Measurements from ENCODE around the gene ARHGEF2.

ARHGEF2 gene

DNA sequence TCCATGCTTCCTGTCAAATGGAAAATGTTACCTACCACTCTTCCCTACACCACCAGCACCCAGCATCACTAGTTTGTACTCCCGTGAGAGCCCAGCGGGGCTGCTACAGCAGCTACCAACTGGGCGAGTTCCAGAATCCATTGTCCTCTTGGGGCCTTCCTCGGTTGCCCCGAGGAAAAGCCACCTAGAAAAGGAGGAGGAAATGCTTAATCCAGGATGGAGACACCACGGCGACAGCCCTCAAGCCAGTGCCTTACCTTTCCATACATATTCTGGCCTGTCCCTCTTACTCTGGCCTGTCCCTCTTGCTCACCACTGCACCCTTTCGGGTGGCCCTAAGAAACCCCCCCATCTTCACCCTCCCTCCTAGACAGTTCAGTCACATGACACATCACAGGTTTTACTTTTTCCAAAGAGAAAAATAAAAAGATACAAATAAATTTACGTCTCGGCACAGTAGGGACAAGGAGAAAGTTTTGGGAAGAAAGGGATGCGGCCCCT, 67.7 kb downstream of the ARHGEF2 start:
- DNase-seq = peak; percentile 17

GRCh38 chr1:155909894-155910293, 68.5 kb downstream of the ARHGEF2 start:
- H3K4me3 ChIP-seq (ENCODE audit: low read depth, low read length) = peak overlapping the region; percentile 70
- DNase-seq = no peak
- peaks cover 35% of the 10 kb centered on the region for H3K36me3 ChIP-seq

More for the DNA sequence above, 67.7 kb downstream of the ARHGEF2 start:
- H3K9me3 ChIP-seq = no peaks in the 10 kb centered on the region
- H3K4me3 ChIP-seq (ENCODE audit: low read depth, low read length) = peak overlapping the region; percentile 70
- no peaks in the 10 kb centered on the region for H3K4me1 ChIP-seq
- no peaks in the 10 kb centered on the region for H3K27me3 ChIP-seq
- TF ChIP-seq, protein P1, sequence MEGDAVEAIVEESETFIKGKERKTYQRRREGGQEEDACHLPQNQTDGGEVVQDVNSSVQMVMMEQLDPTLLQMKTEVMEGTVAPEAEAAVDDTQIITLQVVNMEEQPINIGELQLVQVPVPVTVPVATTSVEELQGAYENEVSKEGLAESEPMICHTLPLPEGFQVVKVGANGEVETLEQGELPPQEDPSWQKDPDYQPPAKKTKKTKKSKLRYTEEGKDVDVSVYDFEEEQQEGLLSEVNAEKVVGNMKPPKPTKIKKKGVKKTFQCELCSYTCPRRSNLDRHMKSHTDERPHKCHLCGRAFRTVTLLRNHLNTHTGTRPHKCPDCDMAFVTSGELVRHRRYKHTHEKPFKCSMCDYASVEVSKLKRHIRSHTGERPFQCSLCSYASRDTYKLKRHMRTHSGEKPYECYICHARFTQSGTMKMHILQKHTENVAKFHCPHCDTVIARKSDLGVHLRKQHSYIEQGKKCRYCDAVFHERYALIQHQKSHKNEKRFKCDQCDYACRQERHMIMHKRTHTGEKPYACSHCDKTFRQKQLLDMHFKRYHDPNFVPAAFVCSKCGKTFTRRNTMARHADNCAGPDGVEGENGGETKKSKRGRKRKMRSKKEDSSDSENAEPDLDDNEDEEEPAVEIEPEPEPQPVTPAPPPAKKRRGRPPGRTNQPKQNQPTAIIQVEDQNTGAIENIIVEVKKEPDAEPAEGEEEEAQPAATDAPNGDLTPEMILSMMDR (IDR thresholded peaks at IDR 0.05; ENCODE audit: low read depth, low read length) = no peak
- peaks cover 42% of the 10 kb centered on the region for H3K36me3 ChIP-seq

DNA sequence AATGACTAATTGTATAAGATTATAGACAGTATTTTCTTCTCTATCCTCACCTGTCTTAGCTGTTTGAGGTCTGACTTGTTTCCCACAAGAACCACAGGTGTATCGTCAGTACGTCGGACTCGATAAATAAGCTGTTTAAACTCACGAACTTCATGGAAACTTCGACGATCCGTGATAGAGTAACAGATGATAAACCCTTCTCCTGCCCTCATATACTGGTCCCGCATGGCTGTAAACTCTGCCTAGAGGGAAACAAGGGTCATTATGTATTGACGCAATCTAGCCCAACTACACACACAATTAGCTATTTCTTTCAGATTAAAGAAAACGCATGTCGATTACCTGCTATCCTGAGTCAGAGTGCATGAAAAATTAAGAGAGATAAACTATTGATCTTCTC, 74.1 kb downstream of the ARHGEF2 start:
- H3K9me3 ChIP-seq = no peaks in the 10 kb centered on the region
- H3K4me3 ChIP-seq (ENCODE audit: low read depth, low read length) = no peak overlapping the region
- no peaks in the 10 kb centered on the region; the same call in 1 of the 2 replicates for H3K27me3 ChIP-seq
- TF ChIP-seq, protein P1 (IDR thresholded peaks at IDR 0.05; ENCODE audit: low read depth, low read length) = no peak
- DNase-seq = no peak
- no peaks in the 10 kb centered on the region for H3K4me1 ChIP-seq
- H3K36me3 ChIP-seq = peaks cover 46% of the 10 kb centered on the region

More at GRCh38 chr1:155909894-155910293, 68.5 kb downstream of the ARHGEF2 start:
- no peaks in the 10 kb centered on the region for H3K4me1 ChIP-seq
- no peaks in the 10 kb centered on the region; the same call in 1 of the 2 replicates for H3K27me3 ChIP-seq
- H3K9me3 ChIP-seq = no peaks in the 10 kb centered on the region
- TF ChIP-seq, protein P1 (IDR thresholded peaks at IDR 0.05; ENCODE audit: low read depth, low read length) = no peak

DNA sequence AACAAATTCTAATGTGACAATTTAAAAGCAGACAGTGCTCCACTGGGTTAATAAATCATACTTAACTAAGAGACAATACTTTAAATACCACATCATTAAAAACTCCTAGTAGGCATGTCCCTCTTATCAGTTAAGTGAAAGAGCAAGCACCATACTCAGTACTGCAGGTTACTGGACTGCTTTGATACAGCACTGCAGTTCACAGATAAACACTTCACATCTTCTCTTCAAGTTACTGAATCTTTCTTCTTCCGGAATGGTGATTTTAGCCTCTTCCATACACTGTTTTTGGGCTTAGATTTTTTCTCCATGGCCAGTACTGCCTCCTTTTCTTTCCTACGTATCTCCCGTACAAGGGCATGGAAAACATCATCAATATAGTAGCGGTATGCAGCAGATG, 78.2 kb downstream of the ARHGEF2 start:
- Histone ChIP-seq H3K4me3 (ENCODE audit: low read depth, low read length) (no peak overlapping the region), H3K27me3 (no peaks in the 10 kb centered on the region; the same call in 1 of the 2 replicates), H3K4me1 (no peaks in the 10 kb centered on the region), H3K9me3 (no peaks in the 10 kb centered on the region), H3K36me3 (peaks cover 44% of the 10 kb centered on the region)
- no peak for DNase-seq
- TF ChIP-seq, protein P1 (IDR thresholded peaks at IDR 0.05; ENCODE audit: low read depth, low read length) = no peak

- Histone ChIP-seq H3K36me3 (peaks cover 41% of the 10 kb centered on the region), H3K4me1 (no peaks in the 10 kb centered on the region), H3K9me3 (no peaks in the 10 kb centered on the region), H3K4me3 (ENCODE audit: low read depth, low read length) (no peak overlapping the region), H3K27me3 (no peaks in the 10 kb centered on the region)
- TF ChIP-seq, protein P1 (IDR thresholded peaks at IDR 0.05; ENCODE audit: low read depth, low read length) = no peak
- no peak for DNase-seq
These were observed 78.7 kb downstream of the ARHGEF2 start for GRCh38 chr1:155899683-155900082.

DNA sequence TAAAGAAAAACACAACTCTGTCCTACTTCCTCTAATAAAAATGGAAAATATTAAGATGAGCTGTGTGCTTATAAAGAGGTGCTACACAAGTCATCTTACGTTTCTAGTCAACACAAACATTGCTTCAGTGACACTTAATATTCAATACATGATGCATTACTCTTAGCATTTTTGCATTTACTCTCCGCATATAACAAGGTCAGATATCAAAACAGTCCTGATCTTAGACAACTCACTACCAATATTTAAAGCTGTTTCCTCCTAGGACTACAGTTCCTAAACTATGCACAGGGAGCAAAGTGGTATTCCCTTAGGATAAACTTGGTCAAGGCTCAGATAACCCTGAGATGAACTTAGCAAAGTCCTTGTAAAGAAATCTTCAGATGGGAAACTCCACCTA, 79.5 kb downstream of the ARHGEF2 start:
- no peaks in the 10 kb centered on the region for H3K27me3 ChIP-seq
- no peaks in the 10 kb centered on the region for H3K4me1 ChIP-seq
- H3K9me3 ChIP-seq = no peaks in the 10 kb centered on the region
- TF ChIP-seq, protein P1 (IDR thresholded peaks at IDR 0.05; ENCODE audit: low read depth, low read length) = no peak
- H3K36me3 ChIP-seq = peaks cover 34% of the 10 kb centered on the region
- H3K4me3 ChIP-seq (ENCODE audit: low read depth, low read length) = no peak overlapping the region
- no peak for DNase-seq
